Activated CD8-positive, alpha-beta T cell treated with anti-CD3 and anti-CD28 coated beads, Interleukin-2, amount 10 ng/mL, durations not matched to agents 7 days and 5 days (primary cell): Measurements from ENCODE around the gene CREM. TPM values are rescaled to one million over a fixed set of nuclear protein-coding genes. Genes with fewer than 3 reads are reported as not detected.

Experiments
- ATAC-seq: fragments of 150-1000 bp; cut with Tn5 transposase; one replicate; pipeline ENCODE4 v1.10.0; 2021; ENCODE audit warnings: moderate library complexity
- CTCF ChIA-PET: fragments of 350-600 bp; sonication (Branson Sonifier 250); formaldehyde crosslinking; loops from one replicate; lab custom pipeline; 2021; ENCODE audit warnings: antibody characterized with exemption; lab: Charles Lee
- POLR2A ChIA-PET: fragments of 350-600 bp; sonication (Branson Sonifier 250); formaldehyde crosslinking; loops from one replicate; lab custom pipeline; 2021; ENCODE audit warnings: antibody characterized with exemption; lab: Charles Lee
- DNase-seq: peaks from one replicate; pipeline ENCODE4 v3.0.0-alpha.2; 2020
- H3K27ac Mint-ChIP-seq: one replicate; pipeline ENCODE4 v1.8.0; 2021; ENCODE audit warnings: mild to moderate bottlenecking, mixed read lengths
- H3K27me3 Mint-ChIP-seq: one replicate; pipeline ENCODE4 v1.8.0; 2021; ENCODE audit warnings: low read depth, mixed read lengths
- H3K36me3 Mint-ChIP-seq: one replicate; pipeline ENCODE4 v1.8.0; 2021; ENCODE audit warnings: low read depth, mixed read lengths
- H3K4me1 Mint-ChIP-seq: one replicate; pipeline ENCODE4 v1.8.0; 2021; ENCODE audit warnings: low read depth, mixed read lengths
- H3K4me3 Mint-ChIP-seq: one replicate; pipeline ENCODE4 v1.8.0; 2021; ENCODE audit warnings: mild to moderate bottlenecking, mixed read lengths
- H3K9me3 Mint-ChIP-seq: one replicate; pipeline ENCODE4 v1.8.0; 2022; ENCODE audit warnings: mixed read lengths; ENCODE audit not compliant: insufficient read depth
- total RNA-seq, 2 experiments: library from RNA; stranded (reverse); gene quantifications; one replicate each; pipeline ENCODE4 v1.2.3, GENCODE V29; 2021

The CREM gene
- total RNA-seq, 2 experiments from 2014 or later, result 78.3 to 84.1 TPM

DNA sequence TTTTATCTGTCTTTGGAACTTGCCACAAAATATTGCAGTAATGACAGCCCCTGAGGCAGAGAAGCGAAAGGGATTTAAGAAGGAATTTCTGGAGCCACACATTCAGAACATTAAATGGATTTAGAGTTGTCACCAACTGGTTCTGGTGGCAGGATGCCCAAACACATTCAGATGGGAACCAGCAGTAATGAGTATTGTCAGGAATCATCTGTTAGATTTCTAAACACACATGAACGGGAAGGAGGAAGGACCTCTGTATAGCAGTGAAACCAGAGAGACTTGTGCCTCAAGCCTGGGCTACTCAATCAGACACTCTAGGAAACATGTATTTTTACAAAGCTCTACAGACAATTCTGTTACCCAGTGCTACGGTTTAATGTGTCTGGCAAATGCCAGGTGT, 105.9 kb downstream of the CREM start:
- ChIA-PET POLR2A (no interaction called here), CTCF (interaction anchor here (0.8 to 1.5 kb wide), 2 partner anchors 111 to 238 kb away, joined by 3 read pairs; no protein-coding TSS in a partner anchor)
- Mint-ChIP-seq H3K27ac (no peak overlapping the region), H3K36me3 (no peaks in the 10 kb centered on the region), H3K4me3 (no peak overlapping the region), H3K27me3 (no peaks in the 10 kb centered on the region), H3K9me3 (no peaks in the 10 kb centered on the region), H3K4me1 (no peaks in the 10 kb centered on the region)
- DNase-seq, result no peak
- ATAC-seq, result no peak

DNA sequence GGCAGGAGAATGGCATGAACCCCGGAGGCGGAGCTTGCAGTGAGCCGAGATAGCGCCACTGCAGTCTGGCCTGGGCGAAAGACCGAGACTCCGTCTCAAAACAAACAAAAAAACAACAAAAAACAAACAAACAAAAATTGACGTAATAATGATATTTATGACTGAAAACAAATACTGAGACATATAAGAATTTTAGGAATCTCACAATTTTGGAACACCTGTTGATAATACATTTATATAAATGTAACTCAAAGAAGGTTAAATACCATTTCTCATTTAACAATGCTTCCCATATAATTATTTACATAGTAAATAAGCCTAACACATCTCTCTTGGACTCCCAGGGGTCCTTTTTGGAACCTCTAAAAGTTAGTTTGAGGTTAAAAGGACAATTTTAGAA, 107.4 kb downstream of the CREM start:
- H3K27ac Mint-ChIP-seq, result no peak overlapping the region
- CTCF ChIA-PET, result no interaction called here

DNA sequence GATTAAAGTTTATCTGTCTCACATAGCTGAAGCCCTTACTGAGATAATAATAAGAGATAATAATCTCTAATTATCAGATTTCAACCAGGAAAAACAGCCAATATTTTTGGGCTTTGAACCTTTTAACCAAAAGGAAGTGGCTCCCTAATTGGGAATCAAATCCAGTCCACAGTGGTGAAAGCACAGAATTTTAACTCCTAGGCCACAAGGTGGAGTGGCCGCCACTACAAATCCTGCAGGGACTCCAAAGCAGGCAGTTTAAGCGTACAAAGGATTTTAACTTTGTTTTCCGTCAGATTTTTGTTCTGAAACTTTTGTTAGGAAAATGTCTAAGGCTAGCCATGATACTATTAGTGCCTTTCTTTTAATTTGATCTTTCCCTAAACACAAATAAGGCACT, 110.1 kb downstream of the CREM start:
- Mint-ChIP-seq H3K27ac (no peak overlapping the region), H3K36me3 (no peaks in the 10 kb centered on the region), H3K4me1 (no peaks in the 10 kb centered on the region), H3K9me3 (no peaks in the 10 kb centered on the region), H3K4me3 (no peak overlapping the region), H3K27me3 (no peaks in the 10 kb centered on the region)
- ChIA-PET CTCF (no interaction called here), POLR2A (no interaction called here)
- DNase-seq (no peak), ATAC-seq (no peak)

More for the DNA sequence above, 107.4 kb downstream of the CREM start:
- H3K9me3 Mint-ChIP-seq, result no peaks in the 10 kb centered on the region
- no peaks in the 10 kb centered on the region for H3K27me3 Mint-ChIP-seq
- no peak for DNase-seq
- H3K4me1 Mint-ChIP-seq, result no peaks in the 10 kb centered on the region
- H3K36me3 Mint-ChIP-seq, result no peaks in the 10 kb centered on the region
- POLR2A ChIA-PET, result no interaction called here
- H3K4me3 Mint-ChIP-seq, result no peak overlapping the region
- ATAC-seq, result no peak

DNA sequence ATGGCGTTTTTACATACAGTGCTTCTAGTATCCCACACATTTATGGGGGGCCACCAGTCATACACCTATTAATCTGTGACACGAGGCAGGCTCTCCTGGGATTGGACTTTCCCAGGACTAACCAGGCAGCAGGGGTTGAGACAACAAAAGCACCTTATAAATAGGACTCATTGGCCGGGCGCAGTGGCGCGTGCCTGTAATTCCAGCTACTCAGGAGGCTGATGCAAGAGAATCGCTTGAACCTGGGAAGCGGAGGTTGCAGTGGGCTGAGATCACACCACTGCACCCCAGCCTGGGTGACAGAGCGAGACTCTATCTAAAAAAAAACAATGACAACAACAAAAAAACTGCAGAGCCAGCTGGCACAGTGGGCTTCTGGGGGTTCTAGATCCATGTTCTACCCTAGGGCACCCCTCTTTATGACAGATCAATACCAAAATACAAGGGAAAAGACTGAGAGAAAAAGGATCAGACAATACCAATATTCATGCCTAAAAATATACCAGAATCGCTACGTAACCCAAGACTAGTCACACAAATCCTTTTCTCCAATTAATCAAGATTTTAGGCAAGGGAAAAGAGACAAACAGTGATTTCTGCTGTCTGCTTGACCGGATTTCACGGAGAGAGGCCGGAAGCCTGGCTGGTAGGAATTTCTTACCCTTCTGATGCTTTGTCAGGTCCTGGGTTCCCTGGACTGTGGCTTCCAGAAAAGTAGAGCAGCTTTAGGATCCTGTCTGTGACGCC, 111.3 kb downstream of the CREM start:
- no peak for ATAC-seq
- no peaks in the 10 kb centered on the region for H3K9me3 Mint-ChIP-seq

DNA sequence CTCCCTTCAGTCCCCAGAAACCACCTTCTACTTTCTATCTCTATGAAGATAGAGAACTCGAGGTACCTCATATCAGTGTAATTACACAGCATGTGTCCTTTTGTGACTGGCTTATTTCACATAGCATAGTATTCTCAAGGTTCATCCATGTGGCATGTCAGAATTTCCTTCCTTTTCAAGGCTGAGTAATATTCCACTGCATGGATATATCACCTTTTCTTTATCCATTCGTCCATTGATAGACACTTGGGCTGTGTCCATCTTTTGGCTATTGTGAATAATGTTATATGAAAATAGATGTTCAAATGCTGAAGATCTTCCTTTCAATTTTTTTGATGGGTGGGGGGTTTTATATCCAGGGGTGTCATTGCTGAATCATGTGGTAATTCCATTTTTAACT, 117.9 kb downstream of the CREM start:
- no peaks in the 10 kb centered on the region for H3K27me3 Mint-ChIP-seq
- POLR2A ChIA-PET, result no interaction called here
- CTCF ChIA-PET, result no interaction called here
- H3K27ac Mint-ChIP-seq, result no peak overlapping the region
- H3K9me3 Mint-ChIP-seq, result no peaks in the 10 kb centered on the region
- no peak overlapping the region for H3K4me3 Mint-ChIP-seq
- DNase-seq (no peak), ATAC-seq (no peak)
- H3K36me3 Mint-ChIP-seq, result no peaks in the 10 kb centered on the region
- H3K4me1 Mint-ChIP-seq, result no peaks in the 10 kb centered on the region

More for the DNA sequence above, 111.3 kb downstream of the CREM start:
- no peaks in the 10 kb centered on the region for H3K27me3 Mint-ChIP-seq
- H3K27ac Mint-ChIP-seq, result no peak overlapping the region
- H3K4me3 Mint-ChIP-seq, result no peak overlapping the region
- no peak for DNase-seq
- CTCF ChIA-PET, result interaction anchor here (1.8 to 2.1 kb wide), 2 partner anchors 18 to 118 kb away, joined by 6 to 13 read pairs; no protein-coding TSS in a partner anchor
- H3K4me1 Mint-ChIP-seq, result no peaks in the 10 kb centered on the region
- H3K36me3 Mint-ChIP-seq, result no peaks in the 10 kb centered on the region
- POLR2A ChIA-PET, result interaction anchor here (0.6 kb wide), 1 partner anchor 221 kb away, joined by 3 read pairs; no protein-coding TSS in a partner anchor

DNA sequence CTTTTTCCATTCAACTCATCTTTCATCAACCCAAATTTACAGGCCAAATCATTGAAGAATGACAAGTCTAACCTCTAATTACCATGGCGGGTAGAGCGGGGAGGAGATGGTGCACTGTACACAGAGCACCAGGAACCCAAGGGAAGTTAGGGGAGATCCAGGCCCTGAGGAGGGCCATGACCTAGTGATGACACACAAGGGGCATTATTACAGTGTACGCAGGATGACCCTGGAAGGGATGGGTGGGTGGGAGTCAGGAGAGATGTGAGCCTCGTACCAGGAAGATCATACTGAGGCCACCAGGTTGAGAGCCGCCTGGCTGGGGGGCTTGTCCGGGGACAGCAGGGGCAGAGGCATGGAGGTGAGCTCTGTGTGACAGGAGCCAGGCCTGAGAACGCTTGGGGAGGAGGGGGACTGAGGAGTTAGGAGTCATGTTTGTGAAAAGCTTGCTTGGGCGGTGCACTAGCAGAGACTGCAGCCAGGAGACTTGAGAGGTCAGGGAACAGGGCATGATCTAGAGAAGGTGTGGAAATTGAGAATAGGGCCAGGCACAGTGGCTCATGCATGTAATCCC, 120.2 kb downstream of the CREM start:
- ChIA-PET POLR2A (no interaction called here), CTCF (no interaction called here)

DNA sequence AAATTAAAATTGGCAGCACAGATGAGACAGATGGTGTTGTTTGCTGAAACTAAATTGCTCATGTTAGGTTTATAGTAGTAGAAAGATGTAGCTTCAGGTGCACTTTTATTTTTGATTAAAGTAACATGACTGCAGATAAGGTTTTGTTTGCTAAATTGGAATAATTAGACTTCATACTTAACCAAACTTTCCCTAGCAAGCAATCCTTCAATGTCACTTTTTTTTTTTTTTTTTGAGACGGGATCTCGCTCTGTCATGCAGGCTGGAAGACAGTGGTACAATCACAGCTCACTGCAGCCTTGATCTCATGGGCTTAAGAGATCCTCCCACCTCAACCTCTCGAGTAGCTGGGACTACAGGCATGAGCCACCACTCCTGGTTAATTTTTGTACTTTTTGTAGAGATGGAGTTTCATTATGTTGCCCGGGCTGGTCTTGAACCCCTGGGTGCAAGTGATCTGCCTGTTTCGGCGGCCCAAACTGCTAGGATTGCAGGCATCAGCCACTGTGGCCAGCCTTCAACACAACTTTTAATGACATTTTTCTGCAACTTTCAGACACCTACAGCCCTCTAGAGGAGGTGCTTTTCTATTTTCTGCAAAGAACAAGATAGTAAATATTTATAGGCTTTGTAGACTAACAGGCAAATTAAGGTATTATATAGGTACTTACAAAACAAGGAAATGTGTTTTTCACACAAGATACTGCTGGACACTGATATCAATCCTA, 124.9 kb downstream of the CREM start:
- DNase-seq (no peak), ATAC-seq (no peak)
- Mint-ChIP-seq H3K36me3 (no peaks in the 10 kb centered on the region), H3K9me3 (no peaks in the 10 kb centered on the region), H3K4me3 (no peak overlapping the region), H3K27ac (no peak overlapping the region), H3K4me1 (no peaks in the 10 kb centered on the region), H3K27me3 (no peaks in the 10 kb centered on the region)
- ChIA-PET POLR2A (no interaction called here), CTCF (interaction anchor here (0.6 kb wide), 1 partner anchor 49 kb away, joined by 5 read pairs; no protein-coding TSS in a partner anchor)

More for the DNA sequence above, 120.2 kb downstream of the CREM start:
- DNase-seq (no peak), ATAC-seq (no peak)
- Mint-ChIP-seq H3K4me1 (no peaks in the 10 kb centered on the region), H3K27ac (no peak overlapping the region), H3K27me3 (no peaks in the 10 kb centered on the region), H3K4me3 (no peak overlapping the region), H3K9me3 (no peaks in the 10 kb centered on the region), H3K36me3 (no peaks in the 10 kb centered on the region)

DNA sequence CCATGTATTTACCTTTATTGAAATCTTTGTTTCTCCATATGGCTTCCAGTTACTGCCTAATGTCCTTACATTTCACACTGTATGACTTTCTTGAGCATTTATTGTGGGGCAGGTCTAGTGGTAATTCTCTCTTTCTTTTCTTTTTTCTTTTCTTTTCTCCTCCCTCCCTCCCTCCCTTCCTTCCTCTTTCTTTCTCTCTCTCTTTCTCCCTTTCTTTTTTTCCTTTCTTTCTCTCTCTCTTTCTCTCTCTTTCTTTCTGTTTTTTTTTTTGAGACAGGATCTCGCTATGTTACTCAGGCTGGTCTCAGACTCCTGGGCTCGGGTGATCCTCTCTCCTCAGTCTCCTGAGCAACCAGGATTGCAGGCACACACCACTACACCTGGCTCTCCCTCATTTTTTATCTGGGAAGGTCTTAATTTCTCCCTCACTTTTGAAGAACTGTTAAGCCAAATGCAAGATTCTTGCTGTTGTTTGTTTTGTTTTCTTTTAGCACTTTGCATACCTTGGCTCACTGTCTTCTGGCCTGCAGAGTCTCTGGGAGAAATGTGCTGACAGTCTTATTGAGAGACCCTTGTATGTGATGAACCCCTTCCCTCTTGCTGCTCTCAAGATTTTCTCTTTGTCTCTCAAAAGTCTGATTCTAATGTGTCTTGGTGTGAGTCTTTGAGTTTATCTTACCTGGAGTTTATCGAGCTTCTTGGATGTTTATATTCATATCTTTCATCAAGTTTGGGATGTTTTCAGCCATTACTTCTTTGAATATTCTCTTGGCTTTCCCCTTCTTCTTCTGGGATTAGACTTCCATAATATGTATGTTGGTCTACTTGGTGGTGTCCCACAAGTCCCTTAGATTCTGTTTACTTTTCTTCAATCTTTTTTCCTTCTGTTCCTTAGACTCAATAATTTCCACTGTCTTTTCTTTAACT, 130.7 kb downstream of the CREM start:
- DNase-seq, result no peak
- ChIA-PET CTCF (no interaction called here), POLR2A (no interaction called here)
- Mint-ChIP-seq H3K4me3 (no peak overlapping the region), H3K36me3 (no peaks in the 10 kb centered on the region), H3K27ac (no peak overlapping the region), H3K9me3 (no peaks in the 10 kb centered on the region), H3K4me1 (no peaks in the 10 kb centered on the region), H3K27me3 (peaks cover 5% of the 10 kb centered on the region)
- ATAC-seq, result no peak

DNA sequence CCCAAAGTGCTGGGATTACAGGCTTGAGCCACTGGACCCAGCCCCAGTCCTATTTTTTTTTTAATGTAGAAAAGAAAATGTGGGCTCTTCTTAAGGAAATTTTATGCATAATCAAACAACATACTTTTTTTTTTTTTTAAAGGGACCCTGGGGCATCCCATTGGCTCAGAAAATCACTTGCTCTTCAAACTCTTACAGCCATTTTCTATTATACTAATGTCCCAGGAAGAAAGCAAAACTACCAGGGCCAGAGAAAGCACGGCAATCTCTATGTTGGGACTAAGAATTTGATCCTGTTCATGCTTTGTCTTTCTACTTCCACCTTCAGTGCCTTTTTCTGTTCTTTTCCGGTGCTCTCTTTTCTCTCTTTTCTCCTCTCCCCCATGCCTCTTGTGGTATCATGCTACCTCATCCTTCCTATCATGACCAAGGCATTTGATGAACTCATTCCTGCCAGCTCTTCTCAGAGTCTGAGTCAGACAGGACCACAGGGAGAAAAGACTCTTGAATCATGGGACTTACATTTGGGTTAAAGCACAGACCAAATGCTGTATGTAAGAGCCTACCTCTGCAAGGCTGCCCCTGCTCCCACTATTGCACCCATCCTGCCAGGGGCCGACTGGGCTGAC, 133.2 kb downstream of the CREM start:
- Mint-ChIP-seq H3K4me1 (no peaks in the 10 kb centered on the region), H3K27ac (no peak overlapping the region), H3K27me3 (peaks cover 5% of the 10 kb centered on the region), H3K4me3 (no peak overlapping the region), H3K36me3 (no peaks in the 10 kb centered on the region), H3K9me3 (no peaks in the 10 kb centered on the region)
- DNase-seq (no peak), ATAC-seq (no peak)
- CTCF ChIA-PET, result interaction anchor here (0.6 kb wide), 1 partner anchor 24 kb away, joined by 3 read pairs; no protein-coding TSS in a partner anchor
- POLR2A ChIA-PET, result no interaction called here

DNA sequence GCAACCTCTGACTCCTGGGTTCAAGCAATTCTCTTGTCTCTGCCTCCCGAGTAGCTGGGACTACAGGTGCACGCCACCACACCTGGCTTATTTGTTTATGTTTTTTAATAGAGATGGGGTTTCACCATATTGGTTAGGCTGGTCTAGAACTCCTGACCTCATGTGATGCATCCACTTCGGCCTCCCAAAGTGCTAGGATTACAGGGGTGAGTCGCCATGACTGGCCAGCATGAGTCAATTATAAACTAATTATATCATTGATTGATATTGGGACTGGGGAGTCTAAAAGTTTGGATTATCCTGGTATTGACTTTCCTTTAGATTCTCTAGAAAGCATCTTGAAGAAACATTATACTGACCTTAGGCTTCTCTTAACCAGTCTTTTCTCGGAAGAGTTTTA, 135.8 kb downstream of the CREM start:
- POLR2A ChIA-PET, result no interaction called here

More for the DNA sequence above, 135.8 kb downstream of the CREM start:
- H3K4me3 Mint-ChIP-seq, result no peak overlapping the region
- H3K4me1 Mint-ChIP-seq, result no peaks in the 10 kb centered on the region
- H3K27me3 Mint-ChIP-seq, result peaks cover 1% of the 10 kb centered on the region
- no peak for ATAC-seq
- no peak overlapping the region for H3K27ac Mint-ChIP-seq
- no peaks in the 10 kb centered on the region for H3K9me3 Mint-ChIP-seq
- CTCF ChIA-PET, result no interaction called here
- no peak for DNase-seq
- H3K36me3 Mint-ChIP-seq, result no peaks in the 10 kb centered on the region
